Measurements from ENCODE around the gene GPR78.

DNA sequence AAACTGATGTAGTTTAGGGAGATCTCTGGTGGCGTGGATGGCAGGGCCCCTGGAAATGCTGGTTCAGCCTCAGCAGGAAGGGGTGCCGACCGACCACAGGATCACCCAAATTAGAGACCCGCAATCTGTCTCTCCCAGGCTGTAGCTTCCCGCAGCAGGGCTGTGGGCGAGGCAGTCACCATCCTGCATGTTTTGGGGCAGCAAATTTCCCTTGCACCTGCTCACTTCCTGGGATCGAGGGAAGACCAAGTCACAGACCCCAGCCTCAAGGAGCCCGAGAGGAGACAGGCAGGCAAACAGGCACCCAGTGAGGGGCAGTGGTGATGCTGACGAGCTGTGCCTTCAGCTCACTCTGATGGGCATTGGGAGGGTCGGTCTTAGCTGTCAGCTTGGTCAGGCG, 21.2 kb upstream of the GPR78 start:
- TF ChIP-seq ARNT (IDR thresholded peaks at IDR 0.05) (no peak), NFRKB (IDR thresholded peaks at IDR 0.05) (no peak), FOXA1 (IDR thresholded peaks at IDR 0.05) (no peak), FOXK2 (IDR thresholded peaks at IDR 0.05) (no peak), ELF4 (IDR thresholded peaks at IDR 0.05) (no peak), SUZ12 (IDR thresholded peaks at IDR 0.05) (no peak), BHLHE40 (IDR thresholded peaks at IDR 0.05; ENCODE audit: borderline replicate concordance) (no peak), TARDBP (IDR thresholded peaks at IDR 0.05) (no peak), SP1 (IDR thresholded peaks at IDR 0.05) (no peak), CTBP1 (IDR thresholded peaks at IDR 0.05; ENCODE audit: borderline replicate concordance) (no peak), ZNF384 (IDR thresholded peaks at IDR 0.05) (no peak), FOXM1 (IDR thresholded peaks at IDR 0.05; ENCODE audit: borderline replicate concordance) (no peak), HDGF (IDR thresholded peaks at IDR 0.05; ENCODE audit: borderline replicate concordance) (no peak)
